ES-I3 (cell line): Measurements from ENCODE around the gene FOXS1.

Experiments used
- H3K36me3 ChIP-seq: 2 replicates; pipeline ENCODE4 v1.6.1; 2013; ENCODE audit warnings: mild to moderate bottlenecking, low read length, control low read depth, moderate library complexity; ENCODE audit not compliant: insufficient read depth
- H3K4me1 ChIP-seq: 2 replicates; pipeline ENCODE4 v1.6.1; 2013; ENCODE audit warnings: mild to moderate bottlenecking, control low read depth, low read length; ENCODE audit not compliant: insufficient read depth
- H3K9ac ChIP-seq: 2 replicates; pipeline ENCODE4 v1.6.1; 2013; ENCODE audit warnings: low read depth, mild to moderate bottlenecking, low read length, moderate library complexity
- H3K9me3 ChIP-seq: 2 replicates; pipeline ENCODE4 v1.6.1; 2013; ENCODE audit warnings: mild to moderate bottlenecking, low read length, moderate library complexity; ENCODE audit not compliant: control insufficient read depth, insufficient read depth

Gene FOXS1

DNA sequence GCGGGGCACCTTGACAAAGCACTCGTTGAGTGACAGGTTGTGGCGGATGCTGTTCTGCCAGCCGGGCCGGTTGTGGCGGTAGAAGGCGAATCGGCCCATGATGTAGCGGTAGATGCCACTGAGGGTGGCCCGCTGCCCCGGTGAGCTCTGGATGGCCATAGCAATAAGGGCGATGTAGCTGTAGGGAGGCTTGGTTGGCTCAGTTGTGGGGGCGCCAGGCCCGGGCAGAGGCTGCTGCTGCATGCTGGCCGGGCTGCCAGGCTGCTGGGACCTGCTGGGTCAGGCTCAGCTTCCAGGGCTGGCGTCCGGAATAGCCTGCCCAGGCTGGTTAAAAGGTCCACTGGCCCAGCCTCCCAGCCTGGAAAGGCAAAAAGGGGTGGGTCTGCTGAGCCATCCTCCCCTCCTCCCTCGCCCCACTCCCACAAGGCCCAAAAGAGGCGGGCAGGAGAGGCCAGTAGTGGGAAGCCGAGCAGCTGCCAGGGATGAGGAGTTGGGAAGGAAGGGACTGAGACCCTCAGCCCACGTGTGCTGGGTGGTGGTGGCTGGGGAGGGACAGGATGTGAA, at the start of gene FOXS1:
TSS of gene FOXS1 (minus strand) at position 305 of the 564 bp plus-strand sequence. CDS start at position 243, 62 bp downstream.
- no peaks in the 10 kb centered on the region for H3K36me3 ChIP-seq
- H3K9me3 ChIP-seq = no peaks in the 10 kb centered on the region
- H3K4me1 ChIP-seq = peaks cover 28% of the 10 kb centered on the region
- H3K9ac ChIP-seq = no peak within 1 kb of the TSS

DNA sequence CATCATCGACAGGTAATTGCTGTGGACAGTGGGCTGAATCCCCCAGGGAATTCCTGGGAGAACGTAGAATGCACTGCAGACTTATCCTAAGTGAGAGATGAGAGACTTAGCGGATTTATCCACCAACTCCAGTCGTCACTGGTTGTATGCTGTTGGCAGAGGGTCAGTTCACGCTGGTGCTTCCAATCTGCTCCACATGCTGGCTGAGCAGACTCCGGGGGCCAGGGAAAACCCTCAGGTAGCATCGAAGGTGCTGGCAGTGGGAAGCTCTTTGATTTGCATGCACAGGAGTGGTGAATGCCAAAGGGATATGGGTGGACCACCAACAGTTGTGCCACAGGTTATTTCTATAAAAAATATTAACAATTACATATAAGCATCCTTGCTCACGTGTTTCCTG, 45.2 kb upstream of the FOXS1 start:
- Histone ChIP-seq H3K9me3 (no peaks in the 10 kb centered on the region), H3K9ac (no peak overlapping the region), H3K4me1 (no peaks in the 10 kb centered on the region), H3K36me3 (no peaks in the 10 kb centered on the region)

DNA sequence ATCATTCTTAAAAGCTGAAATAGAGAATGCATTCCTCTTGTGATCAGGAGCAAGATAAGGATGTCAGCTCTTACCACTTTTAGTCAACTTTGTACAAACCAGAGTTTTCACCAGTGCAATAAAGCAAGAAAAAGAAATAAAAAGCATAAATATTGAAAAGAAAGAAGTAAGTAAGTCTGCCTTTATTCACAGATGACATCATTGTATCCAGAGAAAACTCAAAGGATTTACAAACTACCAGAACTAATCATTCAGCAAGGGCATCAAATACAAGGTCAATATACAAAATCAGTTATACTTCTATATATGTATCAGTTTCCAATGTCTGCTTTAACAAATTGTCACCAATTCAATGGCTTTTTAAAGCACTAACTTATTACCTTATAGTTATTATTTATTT, 38.4 kb upstream of the FOXS1 start:
- no peak overlapping the region for H3K9ac ChIP-seq
- no peaks in the 10 kb centered on the region for H3K36me3 ChIP-seq
- H3K4me1 ChIP-seq = no peaks in the 10 kb centered on the region
- H3K9me3 ChIP-seq = no peaks in the 10 kb centered on the region

DNA sequence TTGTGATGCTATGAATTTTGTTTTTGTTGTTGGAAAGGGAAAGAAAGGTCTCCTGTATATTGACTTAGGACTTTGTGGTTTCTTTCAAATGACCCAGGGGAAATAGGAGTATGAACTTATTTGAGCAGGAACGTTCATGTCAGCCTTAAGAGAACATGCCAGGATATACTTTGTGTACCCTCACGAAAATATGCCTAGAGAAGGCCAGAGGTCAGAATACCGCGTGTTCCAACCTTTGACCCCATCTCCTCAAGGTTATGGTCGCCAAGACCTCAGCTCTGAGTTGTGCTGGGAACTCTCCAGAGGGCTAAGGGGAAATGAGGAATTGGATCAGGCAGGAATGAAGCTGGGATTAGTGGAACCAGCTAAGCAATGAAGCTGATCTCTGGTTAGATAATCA, 36.5 kb upstream of the FOXS1 start:
- H3K4me1 ChIP-seq = no peaks in the 10 kb centered on the region
- H3K36me3 ChIP-seq = no peaks in the 10 kb centered on the region
- H3K9ac ChIP-seq = no peak overlapping the region
- H3K9me3 ChIP-seq = no peaks in the 10 kb centered on the region

DNA sequence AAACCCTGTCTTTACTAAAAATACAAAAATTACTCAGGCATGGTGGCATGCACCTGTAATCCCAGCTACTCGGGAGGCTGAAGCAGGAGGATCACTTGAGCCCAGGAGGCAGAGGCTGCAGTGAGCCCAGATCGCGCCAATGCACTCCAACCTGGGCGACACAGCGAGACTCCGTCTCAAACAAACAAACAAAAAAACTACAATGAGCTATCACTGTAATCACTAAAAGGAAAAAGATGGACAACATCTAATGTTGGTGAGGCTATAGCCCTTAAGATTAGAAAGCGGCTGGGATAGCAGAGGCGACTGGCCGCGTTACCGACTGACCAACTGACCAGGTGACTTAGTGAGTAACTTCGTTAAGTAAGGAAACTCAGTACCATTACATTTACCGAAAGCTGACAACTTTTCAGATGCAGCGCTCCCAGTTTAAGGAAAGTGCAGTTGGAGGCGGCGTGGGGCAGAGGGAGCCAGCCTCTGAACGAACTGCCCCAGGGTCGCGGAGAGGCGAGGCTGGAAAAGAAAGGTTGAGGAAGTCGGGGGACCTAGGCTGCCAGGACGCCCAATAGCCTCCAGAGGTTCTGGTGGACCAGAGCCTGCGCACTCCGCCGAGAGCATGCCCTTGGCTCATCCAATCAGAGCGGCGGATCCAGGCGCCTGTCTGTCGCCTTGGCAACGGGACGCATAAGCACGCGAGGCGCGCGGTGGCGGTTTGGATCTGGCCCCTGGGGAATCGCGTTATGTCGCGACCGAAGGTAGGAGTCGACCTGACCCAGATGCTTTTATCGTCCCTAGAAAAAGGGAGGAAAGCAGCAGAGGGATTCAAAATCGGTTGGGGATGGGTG, 34.0 kb upstream of the FOXS1 start:
- Histone ChIP-seq H3K36me3 (no peaks in the 10 kb centered on the region), H3K4me1 (no peaks in the 10 kb centered on the region), H3K9me3 (no peaks in the 10 kb centered on the region), H3K9ac (peak overlapping the region; percentile 64)

DNA sequence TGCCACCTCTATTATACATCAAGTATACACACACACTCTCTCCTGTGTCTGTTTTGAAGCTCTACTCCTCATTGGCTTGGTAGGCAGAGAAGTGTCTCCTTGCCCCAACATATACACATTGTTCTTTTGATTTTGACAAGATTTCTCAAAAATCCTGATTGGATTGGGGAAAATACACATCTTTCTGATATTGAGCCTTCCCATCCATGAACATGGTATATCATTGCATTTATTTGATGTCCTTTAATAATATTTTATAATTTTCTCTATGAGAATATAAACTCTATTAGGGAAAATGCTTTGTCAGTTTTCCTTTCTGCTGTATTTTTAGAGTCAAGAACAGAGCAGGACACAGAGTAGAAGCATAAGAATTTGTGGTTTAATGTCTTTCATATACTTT, 32.3 kb upstream of the FOXS1 start:
- no peaks in the 10 kb centered on the region for H3K4me1 ChIP-seq
- H3K9me3 ChIP-seq = no peaks in the 10 kb centered on the region
- no peak overlapping the region for H3K9ac ChIP-seq
- no peaks in the 10 kb centered on the region for H3K36me3 ChIP-seq

DNA sequence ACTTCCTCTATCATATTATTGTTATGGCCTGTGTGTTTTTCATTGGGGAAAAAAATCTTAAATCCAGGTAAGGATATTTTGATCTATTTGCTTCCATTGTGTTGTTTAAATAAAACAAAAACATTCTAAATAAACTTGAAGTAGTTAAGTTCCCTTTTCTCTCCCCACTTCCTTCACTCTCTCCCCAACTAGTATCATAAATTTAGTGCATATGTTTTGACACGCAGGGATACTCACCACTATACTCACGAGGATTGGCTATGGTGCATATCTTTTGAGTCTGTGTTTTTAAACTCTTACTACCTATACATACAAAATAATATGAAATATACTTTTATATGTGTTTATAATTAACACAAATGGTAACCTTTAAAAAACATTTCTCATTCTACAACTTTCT, 30.3 kb upstream of the FOXS1 start:
- Histone ChIP-seq H3K9me3 (no peaks in the 10 kb centered on the region), H3K36me3 (no peaks in the 10 kb centered on the region), H3K9ac (no peak overlapping the region), H3K4me1 (no peaks in the 10 kb centered on the region)

DNA sequence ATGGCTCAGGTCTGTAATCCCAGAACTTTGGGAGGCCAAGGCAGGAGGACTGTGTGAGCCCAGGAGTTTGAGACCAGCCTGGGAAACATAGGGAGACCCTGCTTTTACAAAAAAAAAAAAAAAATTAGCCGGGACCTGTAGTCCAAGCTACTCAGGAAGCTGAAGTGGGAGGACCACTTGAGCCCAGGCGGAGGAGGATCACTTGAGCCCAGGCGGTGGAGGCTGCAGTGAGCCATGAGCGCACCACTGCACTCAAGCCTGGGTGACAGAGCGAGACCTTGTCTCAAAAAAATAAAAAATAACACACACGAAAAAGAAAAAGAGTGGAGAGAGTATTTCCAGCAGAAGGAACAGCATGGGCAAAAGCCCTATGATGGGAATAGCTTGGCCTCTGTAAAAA, 27.0 kb upstream of the FOXS1 start:
- Histone ChIP-seq H3K9ac (no peak overlapping the region), H3K4me1 (peaks cover 4% of the 10 kb centered on the region; the same call in 1 of the 2 replicates), H3K36me3 (no peaks in the 10 kb centered on the region), H3K9me3 (no peaks in the 10 kb centered on the region)

DNA sequence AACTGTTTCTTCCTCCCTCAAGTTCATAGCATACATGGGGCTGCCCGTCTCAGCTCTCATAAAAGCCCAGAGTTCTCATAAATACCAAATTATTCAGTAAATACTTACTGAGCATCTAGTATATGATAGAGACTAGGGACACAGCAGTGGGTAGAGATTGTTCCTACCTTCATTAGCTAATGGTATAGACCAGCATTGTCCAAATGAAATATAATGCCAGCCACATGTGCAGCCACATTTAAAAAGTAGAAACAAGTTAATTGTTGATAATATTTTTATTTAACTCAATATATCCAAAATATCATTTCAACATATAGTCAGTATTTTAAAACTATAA, 26.2 kb upstream of the FOXS1 start:
- no peaks in the 10 kb centered on the region for H3K36me3 ChIP-seq
- H3K9me3 ChIP-seq = no peaks in the 10 kb centered on the region
- H3K4me1 ChIP-seq = peaks cover 4% of the 10 kb centered on the region; the same call in 1 of the 2 replicates
- H3K9ac ChIP-seq = no peak overlapping the region

DNA sequence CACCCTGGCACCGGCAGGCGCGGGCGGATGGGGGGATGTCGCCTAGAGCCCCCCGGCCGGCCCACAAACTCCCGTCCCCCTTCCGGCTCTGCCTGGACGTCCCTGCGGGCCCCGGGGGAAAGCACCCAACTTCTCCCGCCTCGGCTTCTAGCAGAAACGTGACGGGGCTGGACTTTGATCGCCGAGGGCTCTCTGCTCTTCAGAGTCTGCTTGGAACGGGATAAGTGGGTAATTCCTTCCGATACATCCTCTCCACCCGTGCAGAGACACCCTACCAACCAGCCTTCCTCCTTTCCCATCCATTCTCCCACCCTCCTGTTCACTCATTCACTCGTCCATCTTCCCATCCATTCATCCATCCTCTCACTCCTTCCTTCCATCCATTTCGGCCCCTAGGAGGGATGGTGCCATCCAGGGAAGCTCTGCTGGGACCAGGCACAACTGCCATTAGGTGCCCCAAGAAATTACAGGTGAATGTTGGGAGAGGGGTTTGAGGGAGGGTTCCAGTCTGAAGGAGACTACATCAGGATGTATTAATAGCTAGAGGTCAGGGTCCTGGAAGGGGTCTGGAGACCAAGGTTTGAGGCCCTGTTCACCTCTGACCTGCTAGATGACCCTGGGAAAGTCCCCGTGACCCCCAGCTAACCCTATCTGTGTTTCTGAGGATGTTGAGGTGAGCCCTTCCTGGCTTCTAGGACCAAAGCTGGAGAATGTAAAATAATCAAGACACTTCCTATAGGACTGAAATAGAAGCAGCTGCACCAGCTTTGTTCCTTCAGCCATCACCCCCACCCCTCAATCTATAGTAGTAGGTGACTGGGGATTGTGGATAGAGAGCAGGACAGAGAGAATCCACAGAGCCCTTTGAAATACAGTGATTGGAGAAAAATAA, 25.6 kb upstream of the FOXS1 start:
- H3K36me3 ChIP-seq = no peaks in the 10 kb centered on the region
- H3K9me3 ChIP-seq = no peaks in the 10 kb centered on the region
- peaks cover 4% of the 10 kb centered on the region; the same call in 1 of the 2 replicates for H3K4me1 ChIP-seq
- peak overlapping the region; percentile 83 for H3K9ac ChIP-seq

DNA sequence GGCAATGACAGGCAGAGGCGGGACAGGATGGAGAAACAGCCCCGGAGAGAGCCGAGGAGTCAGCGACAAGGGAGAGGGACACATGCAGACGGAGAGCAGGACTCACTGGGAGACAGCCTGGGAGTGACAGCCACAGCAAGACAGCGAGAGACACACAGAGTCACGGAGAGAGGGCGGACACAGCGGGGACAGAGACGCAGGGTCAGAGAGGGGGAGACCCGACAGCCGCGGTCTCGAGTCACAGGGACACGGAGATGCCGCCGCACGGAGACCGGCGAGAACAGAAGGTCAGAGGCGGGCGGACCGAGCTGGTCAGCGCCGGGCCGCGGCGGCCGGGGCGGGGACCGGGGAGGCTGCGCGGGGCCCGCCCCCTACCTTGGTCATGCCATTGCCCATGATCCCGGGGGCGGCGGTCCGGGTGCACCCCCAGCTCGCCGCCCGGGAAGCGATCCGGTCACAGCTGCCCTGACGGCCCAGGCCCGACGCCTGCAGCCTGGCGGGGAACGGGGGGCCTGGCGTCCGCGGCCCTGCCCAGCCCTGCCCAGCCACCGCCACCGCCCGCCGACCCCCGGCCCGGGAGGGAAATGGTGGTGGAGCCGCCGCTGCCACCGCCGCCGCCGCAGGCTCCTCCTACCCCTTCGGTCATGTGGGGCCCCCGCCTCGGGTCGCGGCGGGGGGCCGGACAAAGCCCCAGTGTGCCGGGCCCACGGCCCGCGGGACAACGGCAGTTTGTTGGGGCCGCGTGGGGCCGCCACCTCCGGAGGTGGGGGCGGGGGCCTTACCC, 24.7 kb upstream of the FOXS1 start, which contains the start of the genes DUSP15 and TTLL9:
TSS of gene DUSP15 (minus strand) at position 586 of the 784 bp plus-strand sequence. CDS start at position 396, 190 bp downstream.
TSS of gene TTLL9 (plus strand) at position 693 of the 784 bp plus-strand sequence. CDS start 493 bp downstream, outside the sequence.
- H3K36me3 ChIP-seq = no peaks in the 10 kb centered on the region
- H3K4me1 ChIP-seq = peaks cover 4% of the 10 kb centered on the region; the same call in 1 of the 2 replicates
- H3K9me3 ChIP-seq = no peaks in the 10 kb centered on the region
- peak within 1 kb of the TSS; percentile 83 for H3K9ac ChIP-seq

DNA sequence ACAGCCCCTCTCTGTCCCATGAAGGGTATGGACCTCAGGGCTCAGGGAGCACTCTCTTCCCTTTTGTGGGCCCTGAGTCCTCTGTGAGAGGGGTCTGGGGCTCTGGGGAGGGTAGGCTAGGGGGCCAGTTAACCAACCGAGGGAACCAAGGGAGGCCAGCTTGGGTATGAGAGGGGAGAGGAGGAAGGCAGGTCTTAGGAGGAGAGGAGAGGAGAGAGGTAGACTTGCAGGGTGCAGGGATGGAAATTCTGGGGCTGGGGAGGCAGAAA, 24.2 kb upstream of the FOXS1 start:
- Histone ChIP-seq H3K4me1 (peaks cover 4% of the 10 kb centered on the region; the same call in 1 of the 2 replicates), H3K36me3 (no peaks in the 10 kb centered on the region), H3K9me3 (no peaks in the 10 kb centered on the region), H3K9ac (peak overlapping the region; percentile 83)

DNA sequence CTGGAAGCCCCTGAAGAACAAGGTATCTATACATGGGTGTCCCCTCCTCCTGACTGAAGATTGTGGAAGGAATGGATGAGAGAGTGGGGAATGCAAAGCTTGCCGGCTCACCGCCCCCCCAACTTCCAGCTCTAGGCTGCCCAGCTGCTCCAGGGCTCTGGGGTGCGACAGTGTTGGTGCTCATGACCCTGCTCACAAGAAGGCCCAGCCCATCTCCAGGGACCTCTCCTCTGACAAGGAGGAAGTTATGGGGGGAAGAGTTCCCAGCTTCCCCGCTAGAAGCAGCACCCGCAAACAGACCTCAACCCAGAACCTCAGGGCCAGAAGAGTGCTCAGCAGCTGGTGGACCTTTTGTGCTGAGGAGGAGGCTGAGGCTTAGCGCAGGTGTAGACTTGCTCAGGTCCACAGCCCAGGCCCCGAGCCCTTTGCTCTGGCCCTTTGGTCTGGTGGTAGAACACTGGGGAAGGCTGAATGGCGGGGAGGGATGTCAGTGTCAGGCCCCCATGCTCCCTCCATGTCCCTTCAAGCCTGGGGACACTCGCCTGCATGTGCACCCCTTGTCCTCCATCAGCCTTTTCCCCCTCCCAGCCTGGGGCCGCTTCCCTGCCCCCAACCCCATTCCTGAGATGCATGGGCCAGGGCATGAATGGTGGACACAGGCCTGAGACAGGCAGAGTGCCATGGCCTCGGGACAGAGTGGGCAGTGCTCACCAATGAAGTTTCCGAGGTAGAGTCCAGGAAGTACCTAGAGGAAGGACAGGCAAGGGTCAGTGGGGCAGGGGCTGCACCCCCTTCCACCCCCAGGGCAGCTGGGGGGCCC, 23.7 kb upstream of the FOXS1 start:
- no peaks in the 10 kb centered on the region for H3K9me3 ChIP-seq
- peak overlapping the region; percentile 83; the same call in 1 of the 2 replicates for H3K9ac ChIP-seq
- no peaks in the 10 kb centered on the region for H3K36me3 ChIP-seq
- H3K4me1 ChIP-seq = peaks cover 4% of the 10 kb centered on the region; the same call in 1 of the 2 replicates
